GM21390 (cell line): Measurements from ENCODE around the gene NNMT.

Experiments
- ATAC-seq: cut with Tn5 transposase; IDR thresholded peaks from one replicate; pipeline ENCODE4 v1.9.1; 2021; ENCODE audit not compliant: unreplicated experiment

Gene NNMT

DNA sequence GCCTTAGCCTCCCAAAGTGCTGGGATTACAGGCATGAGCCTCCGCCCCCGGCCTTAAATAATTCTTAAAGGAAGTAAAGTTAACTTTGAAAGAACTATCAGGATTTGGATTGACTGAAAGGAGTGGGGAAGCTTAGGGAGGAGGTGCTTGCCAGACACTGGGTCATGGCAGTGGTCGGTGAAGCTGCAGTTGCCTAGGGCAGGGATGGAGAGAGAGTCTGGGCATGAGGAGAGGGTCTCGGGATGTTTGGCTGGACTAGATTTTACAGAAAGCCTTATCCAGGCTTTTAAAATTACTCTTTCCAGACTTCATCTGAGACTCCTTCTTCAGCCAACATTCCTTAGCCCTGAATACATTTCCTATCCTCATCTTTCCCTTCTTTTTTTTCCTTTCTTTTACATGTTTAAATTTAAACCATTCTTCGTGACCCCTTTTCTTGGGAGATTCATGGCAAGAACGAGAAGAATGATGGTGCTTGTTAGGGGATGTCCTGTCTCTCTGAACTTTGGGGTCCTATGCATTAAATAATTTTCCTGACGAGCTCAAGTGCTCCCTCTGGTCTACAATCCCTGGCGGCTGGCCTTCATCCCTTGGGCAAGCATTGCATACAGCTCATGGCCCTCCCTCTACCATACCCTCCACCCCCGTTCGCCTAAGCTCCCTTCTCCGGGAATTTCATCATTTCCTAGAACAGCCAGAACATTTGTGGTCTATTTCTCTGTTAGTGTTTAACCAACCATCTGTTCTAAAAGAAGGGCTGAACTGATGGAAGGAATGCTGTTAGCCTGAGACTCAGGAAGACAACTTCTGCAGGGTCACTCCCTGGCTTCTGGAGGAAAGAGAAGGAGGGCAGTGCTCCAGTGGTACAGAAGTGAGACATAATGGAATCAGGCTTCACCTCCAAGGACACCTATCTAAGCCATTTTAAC lies at the start of gene NNMT:
NNMT (plus strand) TSS at position 724 of the 929 bp plus-strand sequence; CDS start at position 882, 158 bp downstream.
- no peak for ATAC-seq

DNA sequence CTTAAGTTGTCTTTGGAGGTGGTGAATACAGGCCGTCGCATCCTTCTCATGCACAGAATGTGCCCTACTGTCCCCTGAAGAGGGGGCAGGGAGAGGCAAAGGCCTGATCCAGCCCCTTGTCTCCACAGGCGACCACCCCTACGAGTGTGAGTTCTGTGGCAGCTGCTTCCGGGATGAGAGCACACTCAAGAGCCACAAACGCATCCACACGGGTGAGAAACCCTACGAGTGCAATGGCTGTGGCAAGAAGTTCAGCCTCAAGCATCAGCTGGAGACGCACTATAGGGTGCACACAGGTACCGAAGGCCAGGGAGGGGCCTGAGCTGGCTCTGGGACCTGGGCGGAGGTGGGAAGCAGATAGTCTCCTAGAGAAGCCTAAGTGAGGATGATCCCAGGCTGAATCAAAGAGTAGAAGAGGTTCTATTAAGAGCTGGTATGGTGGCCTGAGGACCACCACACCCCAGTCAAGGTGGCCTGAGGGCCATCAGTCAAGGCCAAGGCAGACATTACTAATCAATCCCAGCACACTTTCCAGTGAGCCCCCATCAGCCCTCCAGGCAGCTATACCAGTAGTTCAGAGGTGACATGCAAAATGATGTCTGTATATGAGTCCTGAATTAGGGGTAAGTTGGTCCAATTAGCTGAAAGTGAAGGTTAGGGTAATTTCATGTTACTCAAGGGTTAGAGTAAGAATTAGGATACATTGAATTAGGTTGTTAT lies 49.0 kb upstream of the NNMT start:
- ATAC-seq = no peak

DNA sequence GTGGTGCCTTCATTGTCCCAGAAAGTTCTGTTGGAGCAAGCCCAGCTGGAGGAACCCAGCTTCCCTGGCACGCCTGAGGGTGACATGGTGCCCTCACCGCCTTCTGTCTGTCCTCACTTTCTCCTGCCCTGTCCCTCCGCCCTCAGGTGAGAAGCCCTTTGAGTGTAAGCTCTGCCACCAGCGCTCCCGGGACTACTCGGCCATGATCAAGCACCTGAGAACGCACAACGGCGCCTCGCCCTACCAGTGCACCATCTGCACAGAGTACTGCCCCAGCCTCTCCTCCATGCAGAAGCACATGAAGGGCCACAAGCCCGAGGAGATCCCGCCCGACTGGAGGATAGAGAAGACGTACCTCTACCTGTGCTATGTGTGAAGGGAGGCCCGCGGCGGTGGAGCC lies 46.0 kb upstream of the NNMT start:
- ATAC-seq = no peak

DNA sequence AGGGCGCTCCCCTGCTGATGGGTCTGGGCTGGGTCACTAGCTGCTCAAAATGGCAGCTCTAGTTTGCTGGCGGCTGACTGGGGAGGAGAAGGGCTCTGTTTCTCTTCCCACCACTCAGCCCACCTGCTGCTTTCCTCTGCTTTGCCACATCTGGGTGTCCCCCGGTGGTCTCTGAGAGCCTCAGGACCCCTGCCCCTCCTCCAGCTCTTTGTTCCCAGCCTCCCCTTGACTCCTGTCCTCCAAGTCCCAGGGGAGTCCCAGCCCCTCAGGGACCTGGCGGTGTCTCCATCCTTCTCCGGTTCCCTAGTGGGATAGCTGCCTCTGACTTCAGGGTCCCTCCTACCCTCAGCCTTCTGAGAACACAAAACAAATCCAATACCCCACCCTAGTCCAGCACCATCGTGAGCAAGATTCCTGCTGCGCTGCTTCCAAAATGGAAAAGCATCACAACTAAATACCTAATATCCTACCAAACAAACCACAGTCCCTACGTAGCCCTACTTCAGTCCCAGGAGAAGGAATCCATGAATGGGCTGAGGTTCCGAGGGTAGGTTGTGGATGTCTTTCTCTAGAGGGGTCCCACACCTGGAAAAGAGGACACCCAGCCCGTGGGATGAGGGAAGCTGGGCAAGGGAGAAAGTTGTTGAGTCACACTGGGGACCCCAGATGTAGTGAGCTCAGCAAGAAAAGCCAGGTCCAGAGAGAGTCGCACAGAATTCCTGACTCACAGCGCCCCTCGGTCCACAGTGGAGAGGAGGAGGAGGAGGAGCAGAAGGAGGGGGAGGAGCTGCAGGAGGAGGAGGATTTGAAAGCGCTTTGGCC lies 45.0 kb upstream of the NNMT start:
- no peak for ATAC-seq

DNA sequence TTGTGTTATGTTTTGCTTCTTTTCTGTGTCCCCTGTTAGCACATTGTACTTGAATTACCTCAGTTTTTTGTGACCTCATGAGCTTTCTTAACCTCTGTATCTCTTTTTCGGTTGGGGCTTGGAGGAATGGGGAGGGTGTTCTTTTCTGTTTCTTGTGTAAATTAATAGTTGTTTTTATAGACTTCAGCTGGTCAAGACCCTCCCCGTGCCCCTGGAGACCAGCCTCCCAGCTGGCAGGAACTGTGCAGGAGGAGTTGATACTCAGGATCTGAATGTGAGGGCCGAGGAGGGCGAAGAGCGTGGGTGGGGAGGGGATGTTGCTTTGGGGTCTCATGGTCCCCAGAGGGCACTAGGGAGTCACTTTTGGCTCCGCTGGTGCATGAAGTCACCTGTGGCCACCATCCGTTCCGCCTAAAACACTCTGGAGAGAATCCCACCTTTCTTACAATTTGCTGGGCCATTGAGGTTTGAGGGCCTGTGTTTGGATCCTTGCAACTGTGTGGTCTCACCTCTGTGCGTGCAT lies 44.3 kb upstream of the NNMT start:
- no peak for ATAC-seq

DNA sequence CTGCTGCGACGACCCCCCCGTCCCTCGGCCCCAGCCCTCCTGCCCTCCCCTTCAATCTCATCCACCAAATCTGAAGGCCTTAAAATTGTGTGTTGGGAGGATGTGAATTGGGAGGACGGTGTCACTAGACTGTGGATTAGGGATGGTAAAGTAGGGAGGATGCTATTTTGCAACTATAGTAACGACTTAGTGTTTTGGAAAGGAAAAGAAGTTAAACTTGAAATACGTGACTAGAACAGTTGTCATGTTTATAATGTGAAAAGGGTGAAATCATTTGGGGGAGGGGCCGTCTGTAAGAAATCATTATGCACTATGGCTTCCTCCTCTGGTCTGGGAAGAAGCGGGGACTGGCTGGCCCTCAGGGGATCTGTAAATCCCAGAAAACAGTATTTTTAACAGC lies 43.4 kb upstream of the NNMT start:
- ATAC-seq = no peak

DNA sequence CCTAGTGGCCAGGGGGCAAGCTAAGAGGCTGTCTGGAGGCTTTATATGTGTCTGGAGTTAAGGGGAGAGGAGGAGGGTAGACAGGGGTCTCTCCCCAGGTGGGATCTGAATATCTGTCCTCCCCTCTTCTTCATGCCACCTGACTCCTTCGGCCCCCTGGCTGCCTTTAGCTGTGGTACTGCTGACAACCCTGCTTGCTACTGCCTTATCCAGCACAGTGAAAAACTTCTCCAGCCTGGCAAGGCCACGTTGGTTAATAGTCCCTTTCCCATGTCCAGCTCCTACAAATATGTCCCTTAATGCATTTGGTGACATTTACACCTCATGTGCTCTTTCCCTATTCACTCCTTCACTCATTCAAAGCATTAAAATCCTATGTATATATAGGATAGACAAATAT lies 42.4 kb upstream of the NNMT start:
- no peak for ATAC-seq

DNA sequence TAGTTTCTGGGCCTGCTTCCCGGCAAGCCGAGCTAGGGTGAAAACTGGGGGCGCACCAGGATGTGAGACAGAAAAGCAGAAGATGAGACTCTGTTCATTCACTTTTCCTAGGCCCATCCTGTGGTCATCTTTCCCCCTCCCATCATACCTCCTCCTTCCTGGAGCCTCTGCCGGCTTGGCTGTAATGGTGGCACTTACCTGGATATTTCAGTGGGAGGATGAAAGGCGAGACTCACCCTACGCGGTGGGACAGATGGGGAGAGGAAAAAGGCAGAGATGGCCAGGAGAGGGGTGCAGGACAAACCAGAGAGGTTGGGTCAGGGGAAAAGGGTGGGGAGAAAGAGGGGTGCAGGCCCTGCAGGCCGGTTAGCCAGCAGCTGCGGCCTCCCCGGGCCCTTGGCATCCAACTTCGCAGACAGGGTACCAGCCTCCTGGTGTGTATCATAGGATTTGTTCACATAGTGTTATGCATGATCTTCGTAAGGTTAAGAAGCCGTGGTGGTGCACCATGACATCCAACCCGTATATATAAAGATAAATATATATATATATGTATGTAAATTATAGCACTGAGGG lies 41.5 kb upstream of the NNMT start:
- no peak for ATAC-seq

DNA sequence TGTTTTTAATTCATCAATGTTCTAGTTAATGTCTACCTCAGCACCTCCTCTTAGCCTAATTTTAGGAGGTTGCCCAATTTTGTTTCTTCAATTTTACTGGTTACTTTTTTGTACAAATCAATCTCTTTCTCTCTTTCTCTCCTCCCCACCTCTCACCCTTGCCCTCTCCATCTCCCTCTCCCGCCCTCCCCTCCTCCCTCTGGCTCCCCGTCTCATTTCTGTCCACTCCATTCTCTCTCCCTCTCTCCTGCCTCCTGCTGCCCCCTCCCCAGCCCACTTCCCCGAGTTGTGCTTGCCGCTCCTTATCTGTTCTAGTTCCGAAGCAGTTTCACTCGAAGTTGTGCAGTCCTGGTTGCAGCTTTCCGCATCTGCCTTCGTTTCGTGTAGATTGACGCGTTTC lies 40.9 kb upstream of the NNMT start:
- ATAC-seq = no peak

DNA sequence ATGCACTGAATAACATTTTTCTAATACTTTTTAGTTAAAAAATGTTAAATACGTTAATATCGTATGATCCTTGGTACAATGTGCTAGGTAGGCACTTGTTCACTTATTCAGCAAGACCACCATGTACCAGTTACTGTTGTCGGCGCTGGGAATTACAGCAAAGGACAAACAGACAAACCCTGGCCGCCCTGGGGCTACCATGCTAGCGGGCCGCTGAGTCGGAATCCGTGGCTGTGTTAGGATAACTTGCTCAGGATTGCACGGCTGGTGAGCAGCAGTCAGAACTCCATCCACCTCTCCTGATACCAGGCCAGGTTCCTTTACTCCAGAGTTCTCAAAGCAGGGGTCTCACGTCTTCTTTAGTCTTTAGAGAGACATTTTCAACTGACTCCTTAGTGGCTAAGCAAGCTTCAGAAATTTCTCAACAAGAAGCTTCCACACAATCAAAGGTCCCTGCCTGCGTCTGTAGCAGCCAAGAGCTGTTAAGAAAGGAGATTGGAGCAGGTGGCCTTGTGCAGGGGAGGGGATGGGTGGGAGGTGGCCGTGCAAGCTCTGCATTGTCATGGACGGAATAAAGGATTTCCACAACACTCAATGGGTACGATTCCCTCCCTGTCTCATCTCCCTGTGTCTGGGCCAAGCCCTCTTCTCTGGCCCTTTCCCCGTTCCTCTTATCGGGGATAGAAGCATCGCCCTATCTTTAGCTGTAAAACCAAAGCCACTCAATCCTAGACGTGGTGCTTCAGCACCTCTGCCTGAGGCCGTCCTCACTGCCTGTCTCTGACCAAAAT lies 39.8 kb upstream of the NNMT start:
- no peak for ATAC-seq

DNA sequence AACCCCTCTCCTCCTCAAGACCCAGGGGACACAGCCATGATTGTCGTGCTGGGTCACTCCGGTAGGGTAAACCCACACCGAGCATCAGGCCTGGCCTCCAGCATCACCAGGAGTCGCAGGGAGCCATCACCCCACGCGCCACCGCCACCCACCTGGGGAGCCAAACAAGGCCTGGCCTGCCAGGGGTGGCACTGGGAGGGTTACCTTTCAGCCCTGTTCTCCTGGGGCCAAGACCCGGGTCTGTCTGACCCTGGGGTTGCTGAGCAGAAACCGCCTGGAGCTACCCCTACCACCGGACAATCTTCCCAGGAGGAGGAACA lies 39.3 kb upstream of the NNMT start:
- ATAC-seq = no peak

DNA sequence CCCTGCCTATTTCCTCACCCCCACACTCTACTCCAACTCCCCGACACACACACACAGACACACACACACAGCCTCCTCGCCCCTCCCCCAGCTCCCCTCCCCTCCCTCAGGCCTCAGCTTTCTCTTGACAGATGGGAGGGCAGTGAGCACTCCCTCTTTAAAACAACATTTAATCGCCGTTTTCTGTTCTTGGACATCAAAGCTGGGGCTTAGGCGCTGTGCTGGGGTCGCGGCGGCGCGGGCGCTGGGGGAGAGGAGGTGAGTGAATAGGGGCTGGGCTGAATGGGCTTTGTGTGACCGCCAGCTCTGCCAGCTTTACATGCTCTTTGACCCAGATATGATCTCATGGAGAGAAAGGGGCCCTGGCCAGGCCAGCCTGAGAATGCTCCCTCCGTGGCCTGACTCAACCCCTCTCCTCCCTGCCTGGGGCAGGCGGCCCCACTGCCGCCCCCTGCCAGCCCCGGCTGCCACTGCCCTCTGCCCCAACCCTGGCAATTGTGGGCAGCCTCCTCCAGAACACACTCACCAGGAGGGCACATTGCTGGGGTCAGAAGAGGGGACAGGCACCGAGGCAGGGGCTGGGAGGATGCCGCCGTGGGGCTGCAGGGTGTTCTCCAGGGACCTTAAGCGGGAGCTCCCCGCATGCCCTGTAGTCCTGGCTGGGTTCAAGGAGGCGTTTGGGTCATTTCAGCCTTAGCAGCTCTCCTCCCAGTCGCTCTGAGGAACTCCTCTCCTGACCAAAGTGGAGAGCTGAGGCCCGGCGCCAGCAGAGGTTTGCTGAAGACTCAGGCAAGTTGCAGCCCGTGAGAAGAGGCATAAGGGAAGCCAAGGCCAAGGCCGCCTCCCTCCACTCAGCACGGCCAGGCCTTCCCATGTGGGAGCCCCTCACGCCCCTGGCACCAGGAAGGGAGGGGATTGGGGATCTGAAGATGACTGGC lies 38.3 kb upstream of the NNMT start:
- no peak for ATAC-seq

DNA sequence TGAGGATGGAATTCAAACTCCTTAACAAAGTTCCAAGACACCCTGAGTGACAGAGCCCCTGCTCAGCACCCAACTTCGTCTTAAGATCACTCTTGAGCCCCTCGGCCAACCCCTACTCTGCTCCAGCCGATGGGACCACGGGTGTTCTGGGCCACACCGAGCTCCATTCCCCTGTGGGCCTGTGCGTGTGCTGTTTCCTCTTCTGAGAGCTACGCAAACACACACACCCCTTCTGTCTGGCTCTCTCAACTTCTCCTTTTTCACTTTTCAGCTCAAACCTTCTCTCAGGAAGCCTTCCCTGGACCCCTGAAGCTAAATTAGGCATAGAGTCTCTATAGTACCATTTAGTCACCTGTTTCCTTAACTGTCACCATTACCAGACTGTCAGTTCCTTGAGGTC lies 37.5 kb upstream of the NNMT start:
- no peak for ATAC-seq

DNA sequence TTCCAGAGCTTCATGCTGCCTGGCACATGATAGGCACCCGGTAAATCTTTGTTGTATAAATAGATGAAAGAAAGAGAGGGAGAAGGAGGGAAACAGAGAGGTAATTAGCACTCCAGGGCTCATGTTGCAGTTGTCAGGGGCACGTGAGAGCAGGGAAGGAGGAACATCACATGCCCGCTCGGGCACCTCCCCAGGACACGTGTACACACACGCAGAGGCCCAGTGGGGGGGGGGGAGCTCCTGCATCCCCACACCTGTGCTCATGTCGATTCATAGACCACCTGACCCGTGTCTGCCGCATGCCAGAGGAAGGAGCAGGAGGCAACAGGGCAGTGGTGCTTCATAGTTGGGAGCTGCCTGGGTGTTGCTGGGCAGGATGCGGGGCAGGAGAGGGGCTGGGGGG lies 37.1 kb upstream of the NNMT start:
- no peak for ATAC-seq

DNA sequence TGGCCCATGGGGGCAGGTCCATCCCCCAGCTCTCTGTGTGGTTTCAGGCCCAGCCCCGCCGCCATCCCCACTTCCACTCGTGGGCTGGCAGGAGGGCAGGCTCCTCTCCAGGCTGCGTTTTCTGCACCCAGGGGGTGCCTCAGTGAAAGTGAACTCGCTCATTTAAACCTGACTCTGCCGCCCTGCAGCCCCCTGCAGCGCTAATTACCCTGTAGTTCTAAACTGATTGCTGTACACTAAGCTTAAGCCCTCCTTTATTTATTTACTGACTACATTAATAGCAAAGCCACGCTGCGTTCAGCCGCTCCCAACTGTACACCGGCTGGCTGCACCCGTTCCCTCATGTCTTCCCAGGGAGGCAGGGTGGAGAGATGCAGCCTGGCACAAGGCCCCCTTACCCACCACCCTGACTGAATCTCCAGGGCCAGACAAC lies 36.6 kb upstream of the NNMT start:
- ATAC-seq = no peak

DNA sequence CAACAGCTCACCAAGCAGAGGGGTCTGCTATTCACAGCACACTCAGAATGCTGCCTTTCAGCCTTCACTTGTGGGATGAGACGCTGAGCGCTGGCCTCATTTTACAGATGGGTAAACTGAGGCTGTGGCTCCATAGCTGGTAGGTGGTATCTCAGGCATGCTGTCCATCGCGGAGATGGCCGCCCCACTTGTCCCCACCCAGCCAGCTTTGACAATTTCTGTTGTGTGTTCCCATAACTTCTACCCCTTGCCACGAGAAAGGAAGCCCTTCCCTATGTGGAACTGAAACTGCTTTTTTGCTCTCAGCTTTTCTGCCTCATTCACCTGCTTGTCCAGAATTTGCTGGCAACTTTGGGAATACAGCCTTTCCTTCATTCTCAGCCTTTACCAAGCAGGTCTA lies 36.1 kb upstream of the NNMT start:
- ATAC-seq = no peak

DNA sequence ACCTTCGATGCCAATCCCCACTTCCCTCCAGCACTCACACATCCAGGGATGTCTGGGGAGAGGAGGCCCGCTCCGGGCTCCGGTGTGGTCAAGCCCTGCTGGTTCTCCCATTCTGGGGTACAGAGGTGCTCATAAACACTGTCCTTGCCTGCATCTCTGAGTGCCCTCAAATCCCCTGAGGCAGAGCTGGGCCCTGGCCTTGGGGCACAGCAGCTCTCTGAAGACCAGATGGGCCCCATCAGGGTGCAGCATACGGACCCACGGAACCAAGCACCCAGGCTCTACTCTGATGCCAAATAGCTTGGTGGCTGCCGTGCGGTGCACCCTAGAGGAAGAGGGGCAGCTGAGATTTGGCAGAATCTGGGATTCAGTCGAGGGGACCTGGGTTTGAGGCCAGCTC lies 35.7 kb upstream of the NNMT start:
- ATAC-seq = no peak

DNA sequence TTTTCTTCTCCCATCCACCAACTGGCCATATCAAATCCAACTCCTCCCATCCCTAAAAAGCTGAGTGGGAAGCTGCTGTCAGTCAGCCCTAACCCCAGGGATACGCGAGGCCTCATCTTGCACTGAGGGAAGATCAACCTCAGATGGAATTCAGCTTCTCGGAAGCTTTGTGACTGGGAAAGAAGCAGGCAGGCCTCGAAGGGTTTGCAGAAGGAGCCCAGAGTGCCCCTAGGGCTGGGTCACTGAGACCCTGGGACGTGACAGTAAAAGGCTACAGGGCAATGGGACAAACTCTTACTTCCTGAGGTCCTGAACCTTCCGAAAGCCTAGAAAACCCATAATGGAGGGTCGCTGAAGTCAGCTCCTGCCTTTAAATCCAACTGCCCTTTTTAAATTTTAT lies 34.4 kb upstream of the NNMT start:
- ATAC-seq = no peak
